ENCODE measurements around the gene SSR2. TPM values are rescaled to one million over a fixed set of nuclear protein-coding genes. Genes with fewer than 3 reads are reported as not detected.

Gene SSR2
- total and polyA plus RNA-seq, 7 donors = 44.6 to 255 (median 77.5) TPM

DNA sequence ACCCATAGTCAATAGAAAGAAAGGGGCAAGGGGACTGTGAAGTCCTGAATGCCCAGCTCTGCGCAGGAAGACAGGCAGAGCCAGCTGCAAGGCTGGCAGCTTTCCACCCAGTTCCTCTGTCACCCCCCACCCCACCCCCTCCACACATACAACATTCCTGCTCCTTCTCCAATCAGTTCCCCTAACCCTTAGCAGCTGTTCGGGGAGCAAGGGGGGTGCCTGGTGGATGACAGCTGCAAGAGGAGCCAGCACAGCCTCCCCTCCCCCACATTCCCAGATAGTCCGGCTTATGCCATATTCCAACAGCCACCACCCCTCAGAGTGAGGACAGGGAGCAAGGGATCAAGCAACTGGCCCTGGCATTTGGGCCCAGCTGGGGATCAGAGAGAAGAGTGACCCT is 52.1 kb downstream of the SSR2 start:
- peak; percentile 76 to 86 (median 81) for ATAC-seq
- peaks cover 75% of the 10 kb centered on the region for H3K4me1 ChIP-seq
- H3K36me3 ChIP-seq (ENCODE audit: insufficient read depth in 1 of 2, low read depth in 1 of 2) = peaks cover 4 to 41% of the 10 kb centered on the region in 2 donors
- H3K27me3 ChIP-seq (ENCODE audit: insufficient read depth in 3 of 3, low read length in 2 of 3) = no peaks in the 10 kb centered on the region
- 4 to 12% (median 5%) methylated on average over 3 of the region's 3 CpGs for WGBS, 3 donors
- intact Hi-C loops (cut with DNase I) = no loop called here
- TF ChIP-seq, protein P1, sequence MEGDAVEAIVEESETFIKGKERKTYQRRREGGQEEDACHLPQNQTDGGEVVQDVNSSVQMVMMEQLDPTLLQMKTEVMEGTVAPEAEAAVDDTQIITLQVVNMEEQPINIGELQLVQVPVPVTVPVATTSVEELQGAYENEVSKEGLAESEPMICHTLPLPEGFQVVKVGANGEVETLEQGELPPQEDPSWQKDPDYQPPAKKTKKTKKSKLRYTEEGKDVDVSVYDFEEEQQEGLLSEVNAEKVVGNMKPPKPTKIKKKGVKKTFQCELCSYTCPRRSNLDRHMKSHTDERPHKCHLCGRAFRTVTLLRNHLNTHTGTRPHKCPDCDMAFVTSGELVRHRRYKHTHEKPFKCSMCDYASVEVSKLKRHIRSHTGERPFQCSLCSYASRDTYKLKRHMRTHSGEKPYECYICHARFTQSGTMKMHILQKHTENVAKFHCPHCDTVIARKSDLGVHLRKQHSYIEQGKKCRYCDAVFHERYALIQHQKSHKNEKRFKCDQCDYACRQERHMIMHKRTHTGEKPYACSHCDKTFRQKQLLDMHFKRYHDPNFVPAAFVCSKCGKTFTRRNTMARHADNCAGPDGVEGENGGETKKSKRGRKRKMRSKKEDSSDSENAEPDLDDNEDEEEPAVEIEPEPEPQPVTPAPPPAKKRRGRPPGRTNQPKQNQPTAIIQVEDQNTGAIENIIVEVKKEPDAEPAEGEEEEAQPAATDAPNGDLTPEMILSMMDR (IDR thresholded peaks at IDR 0.05) = no peak
- peak; percentile 78 to 86 for DNase-seq
- no peaks in the 10 kb centered on the region for H3K9me3 ChIP-seq
- H3K4me3 ChIP-seq = peak overlapping the region; percentile 55
- H3K27ac ChIP-seq = peak overlapping the region; percentile 89

DNA sequence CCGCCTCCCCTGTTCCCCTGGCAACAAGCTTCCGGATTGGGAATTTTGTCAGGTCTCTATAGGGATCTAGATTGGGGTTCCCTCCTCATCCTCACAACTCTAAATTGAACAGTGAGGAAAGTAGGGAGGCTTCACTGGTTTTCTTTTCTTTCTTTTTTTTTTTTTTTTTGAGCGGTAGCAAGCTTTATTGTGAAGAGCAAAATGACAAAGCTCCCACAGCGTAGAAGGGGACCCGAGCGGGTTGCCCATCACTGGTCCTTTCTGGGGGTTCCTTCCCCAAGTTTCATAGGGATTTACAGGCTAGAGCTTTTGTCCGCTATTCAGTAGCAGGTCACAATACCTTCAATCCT is 52.7 kb downstream of the SSR2 start:
- no peak for DNase-seq
- H3K4me3 ChIP-seq = peak overlapping the region; percentile 55
- no peaks in the 10 kb centered on the region for H3K9me3 ChIP-seq
- H3K4me1 ChIP-seq = peaks cover 69% of the 10 kb centered on the region
- WGBS, 3 donors = 36 to 39% (median 38%) methylated on average over 7 of the region's 7 CpGs
- H3K27me3 ChIP-seq (ENCODE audit: insufficient read depth in 3 of 3, low read length in 2 of 3) = no peaks in the 10 kb centered on the region
- peak overlapping the region; percentile 89 for H3K27ac ChIP-seq
- TF ChIP-seq, protein P1 (IDR thresholded peaks at IDR 0.05) = no peak
- peaks cover 4 to 48% of the 10 kb centered on the region in 2 donors for H3K36me3 ChIP-seq (ENCODE audit: insufficient read depth in 1 of 2, low read depth in 1 of 2)
- intact Hi-C loops (cut with DNase I) = no loop called here
- ATAC-seq = peak in 1 of 4 donors; percentile 1

- H3K27me3 ChIP-seq (ENCODE audit: insufficient read depth in 3 of 3, low read length in 2 of 3) = no peaks in the 10 kb centered on the region
- peak; percentile 24 to 62 (median 45) for ATAC-seq
- intact Hi-C loops (cut with DNase I) = no loop called here
- peaks cover 64% of the 10 kb centered on the region for H3K4me1 ChIP-seq
- TF ChIP-seq, protein P1 (IDR thresholded peaks at IDR 0.05) = no peak
- no peaks in the 10 kb centered on the region for H3K9me3 ChIP-seq
- peak in 1 of 2 donors; percentile 72 for DNase-seq
- peaks cover 4 to 53% of the 10 kb centered on the region in 2 donors for H3K36me3 ChIP-seq (ENCODE audit: insufficient read depth in 1 of 2, low read depth in 1 of 2)
- peak overlapping the region; percentile 89 for H3K27ac ChIP-seq
- 9 to 20% (median 16%) methylated on average over 13 of the region's 13 CpGs for WGBS, 3 donors
- H3K4me3 ChIP-seq = peak overlapping the region; percentile 55
Measured at GRCh38 chr1:155967341-155968050, 53.3 kb downstream of the SSR2 start.

DNA sequence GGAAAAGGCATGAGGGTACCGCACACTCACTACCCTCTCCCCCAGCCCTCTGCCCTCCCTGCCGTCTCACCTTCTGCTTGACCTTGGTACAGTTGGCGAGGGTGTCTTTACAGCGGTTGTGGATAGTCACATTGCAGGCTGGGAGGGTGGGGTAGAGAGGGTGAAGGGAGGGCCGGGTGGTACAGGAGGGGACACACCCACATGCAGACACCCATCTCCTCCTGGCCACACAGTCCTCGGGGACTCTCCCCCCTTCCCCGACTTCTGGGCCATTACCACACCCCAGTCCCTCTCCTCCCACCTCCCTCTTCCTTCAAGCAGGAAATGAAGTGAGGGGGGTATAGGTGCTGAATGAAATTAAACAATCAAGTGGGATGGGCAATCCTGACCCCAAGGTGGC is 54.0 kb downstream of the SSR2 start:
- TF ChIP-seq, protein P1 (IDR thresholded peaks at IDR 0.05) = no peak
- Histone ChIP-seq H3K9me3 (no peaks in the 10 kb centered on the region), H3K36me3 (ENCODE audit: insufficient read depth in 1 of 2, low read depth in 1 of 2) (peaks cover 4 to 61% of the 10 kb centered on the region in 2 donors), H3K4me1 (peaks cover 64% of the 10 kb centered on the region), H3K27ac (peak overlapping the region; percentile 89), H3K4me3 (peak overlapping the region; percentile 55), H3K27me3 (ENCODE audit: insufficient read depth in 3 of 3, low read length in 2 of 3) (no peaks in the 10 kb centered on the region)
- ATAC-seq (no peak), DNase-seq (no peak)
- intact Hi-C loops (cut with DNase I) = no loop called here
- 27 to 33% (median 29%) methylated on average over 7 of the region's 7 CpGs for WGBS, 3 donors

Measured in psoas muscle (tissue), 8 donors.